GM06990 (cell line): Measurements from ENCODE around the gene ITCH.

Experiments used
- DNase-seq: peaks from one replicate; pipeline ENCODE4 v3.0.0-alpha.2; 2011; ENCODE audit not compliant: insufficient read length; ENCODE audit errors: extremely low read depth
- H3K27me3 ChIP-seq: replicated peaks from 2 replicates; pipeline ENCODE4 v1.6.0; 2011; ENCODE audit warnings: low read length; ENCODE audit not compliant: control insufficient read depth, insufficient read depth
- H3K36me3 ChIP-seq: 2 replicates; pipeline ENCODE4 v1.5.1; 2011; ENCODE audit warnings: low read length; ENCODE audit not compliant: control insufficient read depth, insufficient read depth
- H3K4me3 ChIP-seq: replicated peaks from 2 replicates; pipeline ENCODE4 v1.5.1; 2011; ENCODE audit warnings: low read depth, mild to moderate bottlenecking, control low read depth, low read length
- CTCF ChIP-seq: IDR thresholded peaks from 2 replicates; pipeline ENCODE4 v1.5.1; 2011; ENCODE audit warnings: low read length, control low read depth, mild to moderate bottlenecking, inconsistent platforms; ENCODE audit not compliant: insufficient read depth, poor library complexity, severe bottlenecking

ITCH gene

GRCh38 chr20:34449674-34450592 is 86.9 kb downstream of the ITCH start:
- H3K4me3 ChIP-seq, result no peak overlapping the region
- peaks cover 3% of the 10 kb centered on the region; the same call in 1 of the 2 replicates for H3K36me3 ChIP-seq
- H3K27me3 ChIP-seq, result no peaks in the 10 kb centered on the region
- TF ChIP-seq CTCF, result no peak
- DNase-seq, result no peak

GRCh38 chr20:34452281-34452982 is 89.4 kb downstream of the ITCH start:
- TF ChIP-seq CTCF, result no peak
- DNase-seq, result no peak
- Histone ChIP-seq H3K4me3 (no peak overlapping the region), H3K27me3 (no peaks in the 10 kb centered on the region), H3K36me3 (peaks cover 3% of the 10 kb centered on the region; the same call in 1 of the 2 replicates)

- H3K36me3 ChIP-seq, result peaks cover 4% of the 10 kb centered on the region
- no peak for TF ChIP-seq CTCF
- no peak overlapping the region for H3K4me3 ChIP-seq
- no peaks in the 10 kb centered on the region for H3K27me3 ChIP-seq
- no peak for DNase-seq
Measured at GRCh38 chr20:34458631-34459030, 95.6 kb downstream of the ITCH start.

GRCh38 chr20:34459209-34459897 is 96.3 kb downstream of the ITCH start:
- DNase-seq, result peak; percentile 11
- no peak overlapping the region for H3K4me3 ChIP-seq
- H3K27me3 ChIP-seq, result no peaks in the 10 kb centered on the region
- H3K36me3 ChIP-seq, result peaks cover 5% of the 10 kb centered on the region
- no peak for TF ChIP-seq CTCF

GRCh38 chr20:34461779-34462087 is 98.7 kb downstream of the ITCH start:
- Histone ChIP-seq H3K4me3 (no peak overlapping the region), H3K36me3 (peaks cover 6% of the 10 kb centered on the region), H3K27me3 (no peaks in the 10 kb centered on the region)
- no peak for TF ChIP-seq CTCF
- no peak for DNase-seq
